ELF-1 (cell line): ENCODE measurements around the gene ZNF750.
"Not testable (repeated sequence)": the region's sequence is repeated elsewhere in the genome, so short reads cannot be mapped to it uniquely, and the experiment has no call there.

Experiments
- DNase-seq: peaks from one replicate; pipeline ENCODE4 v3.0.0-alpha.2; 2016; ENCODE audit warnings: low read depth, low spot score

ZNF750 gene

GRCh38 chr17:82794781-82795482, 44.9 kb downstream of the ZNF750 start:
- DNase-seq = no peak

GRCh38 chr17:82793974-82794630, 45.7 kb downstream of the ZNF750 start:
- DNase-seq = peak; percentile 58

DNA sequence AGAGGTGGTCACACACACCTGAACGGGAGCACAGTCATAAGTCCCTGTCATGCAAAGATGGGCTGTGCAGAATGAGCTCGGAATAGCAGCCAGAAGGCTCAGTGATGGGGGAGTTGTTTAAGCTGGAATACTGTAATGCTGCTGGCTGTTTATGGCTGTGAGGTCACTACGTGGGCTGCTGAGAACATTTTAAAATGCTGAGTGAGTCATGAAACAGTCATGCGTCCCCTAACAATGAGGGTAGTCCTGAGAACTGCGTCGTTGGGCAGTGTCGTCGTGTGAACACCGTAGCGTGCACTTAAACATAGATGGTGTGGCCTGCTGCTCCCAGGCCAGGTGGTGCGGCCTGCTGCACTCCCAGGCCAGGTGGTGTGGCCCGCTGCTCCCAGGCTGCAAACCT, 48.3 kb downstream of the ZNF750 start:
- DNase-seq = peak; percentile 26

DNA sequence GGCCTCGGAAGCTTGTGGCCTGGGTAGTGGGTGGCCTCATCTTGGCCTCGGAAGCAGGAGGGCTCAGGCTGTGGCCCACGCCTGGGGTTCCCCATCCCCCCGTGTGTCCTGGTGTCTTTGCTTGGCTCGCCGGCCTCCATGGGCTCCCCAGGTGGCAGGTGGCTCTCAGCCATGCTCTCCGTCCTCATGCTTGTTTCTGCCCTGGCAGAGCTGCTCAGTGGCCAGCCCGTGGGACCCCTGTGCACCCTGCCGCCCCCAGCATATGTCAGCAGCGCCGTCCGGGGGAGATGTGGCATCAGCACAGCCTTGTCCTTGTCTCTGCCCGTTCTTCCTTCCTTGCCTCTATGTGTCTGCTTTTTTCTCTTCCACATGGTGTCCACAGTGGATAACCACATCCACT, 49.4 kb downstream of the ZNF750 start:
- no peak for DNase-seq

DNA sequence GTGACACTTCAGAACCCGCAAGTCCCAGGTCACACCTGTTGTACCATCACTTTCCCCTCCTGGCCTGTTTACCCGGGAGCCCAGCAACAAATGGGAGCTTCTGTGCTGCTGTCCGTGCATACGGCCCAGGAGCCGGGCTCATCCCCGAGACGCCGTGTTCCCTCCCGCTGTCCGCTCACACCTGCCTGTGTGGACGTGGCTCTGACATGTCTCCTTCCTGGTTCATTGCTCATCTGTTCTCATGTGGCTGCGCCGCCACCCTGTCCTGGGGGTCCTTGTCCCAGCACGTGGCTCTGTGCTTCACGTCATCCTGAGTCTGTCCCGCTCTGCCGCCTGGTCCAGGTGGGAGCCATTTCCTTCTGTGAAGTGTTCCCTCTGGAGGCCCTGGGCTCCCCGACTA, 50.0 kb downstream of the ZNF750 start:
- no peak for DNase-seq

DNA sequence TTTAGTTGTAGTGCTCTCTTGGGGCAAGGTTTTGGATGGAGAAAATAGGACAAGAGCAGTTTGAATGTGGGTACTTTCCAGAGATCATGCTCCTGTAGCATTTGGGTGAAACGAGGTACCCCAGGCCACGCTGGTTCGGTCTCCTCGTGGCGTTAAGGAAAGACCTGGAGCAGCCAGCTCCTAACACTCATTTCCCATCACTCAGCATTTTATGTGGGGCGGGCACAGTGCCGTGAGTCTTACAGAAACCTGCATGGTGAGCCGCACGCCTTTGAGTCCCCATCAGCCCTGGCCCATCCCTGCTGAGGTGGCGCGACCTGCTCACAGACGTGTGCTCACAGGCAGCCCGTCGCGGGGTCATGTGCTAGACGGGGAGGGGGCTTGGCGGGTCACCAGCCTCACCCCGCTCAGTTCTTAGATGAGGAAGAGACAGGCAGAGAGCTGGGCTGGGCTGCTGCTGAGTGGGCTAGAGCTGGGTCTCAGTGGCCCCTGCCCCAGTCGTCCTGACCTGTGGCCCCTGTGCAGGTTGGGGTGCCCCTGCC, 50.7 kb downstream of the ZNF750 start:
- no peak for DNase-seq

DNA sequence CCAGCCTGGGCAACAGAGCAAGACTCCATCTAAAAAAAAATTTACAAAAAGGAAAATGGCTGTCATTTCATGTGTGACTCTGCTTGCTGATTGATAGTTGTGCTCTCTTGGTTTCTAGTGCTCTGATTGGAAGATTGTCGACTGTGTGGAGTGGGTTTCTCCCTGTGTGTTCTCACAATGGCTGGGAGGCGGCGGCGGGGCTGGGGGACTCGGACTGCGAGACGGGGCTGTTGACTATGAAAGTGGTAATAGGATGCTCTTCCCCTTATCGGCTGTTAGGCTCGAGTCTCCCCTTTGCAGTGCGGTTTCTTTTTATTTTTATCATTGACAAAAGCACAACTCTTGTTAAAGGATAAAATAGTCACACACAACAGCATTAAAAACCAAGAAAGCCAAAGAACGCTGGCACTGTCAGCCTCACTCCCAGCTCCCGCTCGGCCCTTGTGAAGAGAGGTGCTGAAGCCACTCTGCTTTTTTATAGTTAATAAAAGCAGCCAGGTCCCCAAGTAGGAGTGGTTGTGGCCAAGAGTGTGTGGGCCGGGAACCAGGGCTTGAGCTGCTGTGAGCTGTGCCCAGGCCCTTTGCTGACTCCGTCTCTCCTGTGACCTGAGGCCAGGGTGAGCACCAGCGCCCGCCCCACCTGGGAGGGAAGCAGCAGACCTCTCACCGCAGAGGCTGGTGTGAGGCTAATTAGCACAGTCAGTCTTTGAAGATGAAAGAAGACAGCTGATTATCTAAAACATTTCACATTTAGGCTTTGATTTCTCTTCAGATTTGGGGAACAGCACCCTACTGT, 51.4 kb downstream of the ZNF750 start:
- no peak for DNase-seq

DNA sequence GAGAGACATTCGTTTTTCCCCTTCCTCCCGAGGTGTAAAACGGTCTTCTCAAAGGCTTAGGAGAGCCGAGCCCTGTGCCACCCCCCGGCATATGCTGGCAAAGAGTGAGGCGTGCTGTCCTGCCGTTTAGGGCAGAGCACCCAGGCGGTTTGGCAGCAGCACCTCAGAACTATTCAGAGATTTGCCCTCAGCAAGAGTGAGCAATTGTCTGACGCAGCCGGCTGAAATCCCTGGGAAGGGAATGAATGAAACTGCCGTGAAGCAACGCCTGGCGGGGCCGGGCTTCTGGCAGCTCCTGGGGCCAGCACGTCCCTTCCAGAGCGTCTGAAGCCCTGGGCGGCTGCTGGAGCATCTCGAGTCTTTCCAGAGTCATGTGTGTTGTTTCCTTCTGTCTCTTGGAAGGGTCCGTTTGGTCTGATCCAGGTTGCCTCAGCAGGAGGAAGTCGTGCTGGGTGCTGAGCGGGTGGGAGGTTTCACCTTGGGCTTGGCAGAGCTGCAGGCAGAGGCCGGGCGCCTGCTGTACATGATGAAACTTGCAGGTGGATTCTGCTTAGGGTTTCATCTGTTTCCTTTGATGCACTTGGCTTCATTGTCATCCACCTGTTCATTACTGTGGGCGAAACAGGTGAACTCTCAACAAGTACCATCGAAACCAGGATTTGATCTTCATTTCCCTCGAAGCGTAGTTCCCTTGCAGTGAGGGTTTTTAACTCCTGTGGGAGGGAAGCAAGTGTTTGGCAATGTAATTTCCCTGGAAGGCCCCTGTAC, 52.6 kb downstream of the ZNF750 start:
- DNase-seq = no peak

DNA sequence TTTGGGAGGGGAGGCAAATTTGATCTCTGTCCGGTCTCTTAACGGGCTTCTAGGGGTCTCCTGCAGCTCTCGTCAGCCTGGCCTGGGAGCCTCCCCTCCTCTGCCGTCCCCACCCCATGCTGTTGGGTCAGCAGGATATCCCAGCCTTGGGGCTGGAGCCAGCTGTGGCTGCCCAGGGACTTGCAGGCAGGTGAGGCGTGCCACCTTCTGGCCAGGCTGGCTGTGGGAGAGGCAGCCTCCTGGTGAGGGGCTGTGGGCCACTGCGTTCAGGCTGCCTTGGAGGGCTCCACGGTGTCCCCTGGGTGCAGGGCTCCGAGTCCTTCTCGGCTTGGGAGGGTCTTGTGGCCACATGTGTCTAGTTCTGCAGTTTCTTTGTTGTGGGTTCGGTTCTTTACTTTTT, 53.4 kb downstream of the ZNF750 start:
- DNase-seq = no peak

DNA sequence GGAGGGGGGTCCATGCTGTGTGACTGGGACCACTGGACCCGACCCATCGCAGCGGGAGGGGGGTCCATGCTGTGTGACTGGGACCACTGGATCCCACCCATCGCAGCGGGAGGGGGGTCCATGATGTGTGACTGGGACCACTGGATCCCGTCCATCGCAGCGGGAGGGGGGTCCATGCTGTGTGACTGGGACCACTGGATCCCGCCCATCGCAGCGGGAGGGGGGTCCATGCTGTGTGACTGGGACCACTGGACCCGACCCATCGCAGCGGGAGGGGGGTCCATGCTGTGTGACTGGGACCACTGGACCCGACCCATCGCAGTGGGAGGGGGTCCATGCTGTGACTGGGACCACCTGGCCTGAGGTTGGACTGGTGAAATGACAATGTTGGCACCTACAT, 54.2 kb downstream of the ZNF750 start:
- DNase-seq = not testable (repeated sequence)

- DNase-seq = no peak
Observed at GRCh38 chr17:82783498-82783897, 56.3 kb downstream of the ZNF750 start.

DNA sequence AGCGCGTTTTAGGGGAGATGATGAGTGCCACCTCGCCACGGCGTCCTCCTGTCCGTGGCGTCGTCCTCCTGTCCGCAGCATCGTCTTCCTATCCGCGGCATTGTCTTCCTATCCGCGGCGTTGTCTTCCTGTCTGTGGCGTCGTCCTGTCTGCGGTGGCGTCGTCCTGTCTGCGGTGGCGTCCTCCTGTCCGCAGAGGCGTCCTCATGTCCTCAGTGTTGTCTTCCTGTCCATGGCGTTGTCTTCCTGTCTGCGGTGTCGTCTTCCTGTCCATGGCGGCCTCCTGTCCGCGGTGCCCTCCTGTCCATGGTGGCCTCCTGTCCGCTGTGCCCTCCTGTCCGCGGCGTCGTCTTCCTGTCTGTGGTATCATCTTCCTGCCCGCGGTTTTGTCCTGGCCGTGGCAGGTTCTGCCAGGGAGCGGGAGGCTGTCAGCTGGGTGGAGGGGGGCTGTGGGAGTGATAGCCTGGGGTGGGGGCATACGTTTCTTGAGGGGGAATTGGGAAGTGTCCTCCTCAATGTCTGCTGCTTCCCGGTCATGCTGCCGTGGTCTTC, 57.1 kb downstream of the ZNF750 start:
- DNase-seq = no peak

DNA sequence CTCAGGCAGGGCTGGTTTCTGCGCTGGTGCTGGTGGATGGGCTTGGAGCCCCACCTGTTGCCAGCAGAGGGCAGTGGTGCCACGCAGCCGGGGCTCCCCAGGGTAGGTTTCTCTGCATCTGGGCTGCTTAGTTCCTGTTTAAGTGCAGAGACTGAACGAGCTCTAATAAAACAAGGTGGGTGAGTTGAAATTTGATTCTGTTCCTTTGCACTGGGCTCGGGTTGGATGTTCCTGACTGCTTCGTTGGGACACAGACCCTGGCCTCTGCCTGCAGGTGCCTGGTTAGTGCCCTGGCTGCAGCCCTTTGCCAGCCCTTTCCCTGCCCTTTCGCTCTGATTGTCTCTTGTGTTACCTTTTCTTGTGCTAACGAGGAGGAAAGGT, 57.9 kb downstream of the ZNF750 start:
- peak; percentile 89 for DNase-seq

GRCh38 chr17:82780971-82781893, 58.6 kb downstream of the ZNF750 start:
- no peak for DNase-seq

DNA sequence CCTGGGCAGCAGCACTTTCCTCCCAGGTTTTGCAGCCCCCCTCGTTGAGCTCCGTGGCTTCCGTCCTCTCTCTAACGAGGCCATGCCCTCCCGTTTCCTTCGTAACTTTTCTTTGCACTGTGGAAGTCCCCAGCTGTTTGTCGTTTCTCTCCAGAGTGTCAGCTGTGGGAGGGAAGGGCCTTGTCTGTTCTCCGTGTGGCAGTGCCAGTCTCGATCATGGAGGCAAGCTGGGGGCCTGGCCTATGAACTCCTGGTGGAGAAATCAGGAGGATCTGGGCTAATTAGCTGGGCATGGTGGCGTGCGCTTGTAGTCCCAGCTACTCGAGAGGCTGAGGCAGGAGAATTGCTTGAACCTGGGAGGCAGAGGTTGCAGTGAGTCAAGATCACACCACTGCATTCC, 59.6 kb downstream of the ZNF750 start:
- DNase-seq = no peak

DNA sequence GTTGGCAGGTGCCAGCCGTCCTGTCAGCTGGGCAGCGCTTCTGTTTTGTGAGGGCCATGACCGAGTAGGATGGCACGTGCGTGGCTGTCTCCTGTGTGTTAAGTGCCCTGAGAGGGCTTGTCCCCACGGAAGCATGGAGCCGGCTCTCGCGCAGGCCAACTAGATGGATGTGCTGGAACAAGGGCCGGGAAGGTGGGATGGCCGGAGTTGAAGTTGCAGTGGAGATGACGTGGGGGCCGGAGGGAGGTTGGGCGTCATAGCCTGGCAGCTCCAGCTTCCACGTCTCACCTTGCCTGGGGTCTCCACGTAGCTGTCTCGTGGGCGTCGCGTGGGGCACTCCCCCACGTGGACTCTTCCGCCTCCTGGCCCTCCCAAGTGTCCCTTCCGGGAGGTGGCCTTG, 60.3 kb downstream of the ZNF750 start:
- no peak for DNase-seq
